Right atrium auricular region (tissue), 2 donors: ENCODE measurements around the gene BMS1. TPM values are rescaled to one million over a fixed set of nuclear protein-coding genes. Genes with fewer than 3 reads are reported as not detected.

Experiments
- DNase-seq: peaks from one replicate; pipeline ENCODE4 v3.0.0-alpha.2; 2019; ENCODE audit warnings: low spot score
- H3K27ac ChIP-seq, 2 donors: fragments of 200-600 bp; sonication (generic); 1 replicate in 1 of 2; 2 replicates in 1 of 2; pipeline ENCODE4 v1.5.1; 2016 to 2019
- H3K27me3 ChIP-seq, 2 donors: fragments of 200-600 bp; sonication (generic); one replicate each; pipeline versions ENCODE4 v1.5.1 to v1.6.0; 2017 to 2019
- H3K36me3 ChIP-seq: fragments of 200-600 bp; sonication (generic); one replicate; pipeline ENCODE4 v1.5.1; 2016
- H3K4me1 ChIP-seq, 2 donors: fragments of 200-600 bp; sonication (generic); one replicate each; pipeline versions ENCODE4 v1.5.1 to v1.6.0; 2017 to 2019
- H3K4me3 ChIP-seq, 2 donors: fragments of 200-600 bp; sonication (generic); 1 replicate in 1 of 2; 2 replicates in 1 of 2; pipeline ENCODE4 v1.5.1; 2017 to 2019; ENCODE audit warnings: mild to moderate bottlenecking in 1 of 2, moderate library complexity in 1 of 2
- H3K9me3 ChIP-seq, 2 donors: fragments of 200-600 bp; sonication (generic); one replicate each; pipeline ENCODE4 v1.5.1; 2019
- total RNA-seq, 2 donors: library from RNA; depleted of rRNA; stranded (reverse); fragments of >200 nt; gene quantifications; one replicate each; pipeline ENCODE4 v1.1.0, GENCODE V29; 2016
- TF ChIP-seq, protein P1 (sequence below), 2 donors: fragments of 200-600 bp; sonication (generic); IDR thresholded peaks; one replicate each; pipeline ENCODE4 v1.5.1; 2019; ENCODE audit warnings: antibody characterized with exemption in 2 of 2

The BMS1 gene
- total RNA-seq, 2 donors from 2014 or later = 10.5 to 11.2 TPM

DNA sequence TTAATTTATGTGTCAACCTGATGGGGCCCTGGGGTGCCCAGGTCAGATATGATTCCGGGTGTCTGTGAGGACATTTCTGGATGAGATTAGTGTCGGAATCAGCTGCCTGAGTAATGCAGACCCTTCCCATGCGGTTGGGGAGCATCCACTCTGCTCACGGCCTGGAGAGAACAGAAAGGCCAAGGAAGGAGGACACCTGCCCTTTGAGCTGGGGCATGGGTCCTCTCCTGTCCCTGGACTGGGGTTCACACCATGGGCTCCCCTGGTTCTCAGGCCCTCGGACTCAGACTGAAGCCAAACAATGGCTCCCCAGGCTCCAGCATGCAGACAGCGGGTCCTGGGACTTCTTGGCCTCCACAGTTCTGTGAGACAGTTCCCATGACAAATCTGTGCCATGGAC lies 94.3 kb downstream of the BMS1 start:
- H3K4me1 ChIP-seq = peaks cover 0 to 10% of the 10 kb centered on the region in 2 donors
- TF ChIP-seq, protein P1, sequence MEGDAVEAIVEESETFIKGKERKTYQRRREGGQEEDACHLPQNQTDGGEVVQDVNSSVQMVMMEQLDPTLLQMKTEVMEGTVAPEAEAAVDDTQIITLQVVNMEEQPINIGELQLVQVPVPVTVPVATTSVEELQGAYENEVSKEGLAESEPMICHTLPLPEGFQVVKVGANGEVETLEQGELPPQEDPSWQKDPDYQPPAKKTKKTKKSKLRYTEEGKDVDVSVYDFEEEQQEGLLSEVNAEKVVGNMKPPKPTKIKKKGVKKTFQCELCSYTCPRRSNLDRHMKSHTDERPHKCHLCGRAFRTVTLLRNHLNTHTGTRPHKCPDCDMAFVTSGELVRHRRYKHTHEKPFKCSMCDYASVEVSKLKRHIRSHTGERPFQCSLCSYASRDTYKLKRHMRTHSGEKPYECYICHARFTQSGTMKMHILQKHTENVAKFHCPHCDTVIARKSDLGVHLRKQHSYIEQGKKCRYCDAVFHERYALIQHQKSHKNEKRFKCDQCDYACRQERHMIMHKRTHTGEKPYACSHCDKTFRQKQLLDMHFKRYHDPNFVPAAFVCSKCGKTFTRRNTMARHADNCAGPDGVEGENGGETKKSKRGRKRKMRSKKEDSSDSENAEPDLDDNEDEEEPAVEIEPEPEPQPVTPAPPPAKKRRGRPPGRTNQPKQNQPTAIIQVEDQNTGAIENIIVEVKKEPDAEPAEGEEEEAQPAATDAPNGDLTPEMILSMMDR (IDR thresholded peaks at IDR 0.05) = no peak
- no peaks in the 10 kb centered on the region for H3K36me3 ChIP-seq
- H3K27ac ChIP-seq = no peak overlapping the region
- H3K27me3 ChIP-seq = no peaks in the 10 kb centered on the region
- peaks cover 0 to 4% of the 10 kb centered on the region in 2 donors for H3K9me3 ChIP-seq
- no peak overlapping the region for H3K4me3 ChIP-seq
- DNase-seq = peak; percentile 44

DNA sequence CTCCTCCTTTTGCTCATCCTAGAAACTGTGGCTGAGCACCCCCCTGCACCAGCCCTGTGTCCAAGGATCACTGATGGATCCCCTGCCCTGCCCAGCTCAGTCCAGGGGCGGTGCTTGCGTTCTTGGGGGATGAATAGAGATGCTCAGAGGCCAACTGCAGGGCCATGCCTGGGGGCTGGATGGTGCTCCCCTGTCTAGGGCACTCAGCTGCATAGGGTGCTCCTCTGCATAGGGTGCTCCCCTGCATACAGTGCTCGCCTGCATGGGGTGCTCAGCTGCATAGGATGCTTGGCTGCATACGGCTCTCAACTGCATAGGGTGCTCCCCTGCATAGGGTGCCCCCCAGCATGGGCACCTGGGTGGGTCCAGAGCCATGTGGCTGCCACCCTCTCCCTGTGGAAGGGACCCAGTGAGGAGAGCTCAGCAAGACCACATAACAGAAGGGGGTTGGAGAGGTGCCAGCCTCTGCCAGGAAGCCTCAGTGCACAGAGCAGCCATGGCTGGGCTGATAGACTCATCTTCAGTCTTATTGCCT lies 95.0 kb downstream of the BMS1 start:
- Histone ChIP-seq H3K27me3 (no peaks in the 10 kb centered on the region), H3K36me3 (no peaks in the 10 kb centered on the region), H3K4me3 (no peak overlapping the region), H3K9me3 (peaks cover 0 to 7% of the 10 kb centered on the region in 2 donors), H3K4me1 (peaks cover 0 to 7% of the 10 kb centered on the region in 2 donors), H3K27ac (no peak overlapping the region)
- TF ChIP-seq, protein P1 (IDR thresholded peaks at IDR 0.05) = no peak
- DNase-seq = peak; percentile 49

DNA sequence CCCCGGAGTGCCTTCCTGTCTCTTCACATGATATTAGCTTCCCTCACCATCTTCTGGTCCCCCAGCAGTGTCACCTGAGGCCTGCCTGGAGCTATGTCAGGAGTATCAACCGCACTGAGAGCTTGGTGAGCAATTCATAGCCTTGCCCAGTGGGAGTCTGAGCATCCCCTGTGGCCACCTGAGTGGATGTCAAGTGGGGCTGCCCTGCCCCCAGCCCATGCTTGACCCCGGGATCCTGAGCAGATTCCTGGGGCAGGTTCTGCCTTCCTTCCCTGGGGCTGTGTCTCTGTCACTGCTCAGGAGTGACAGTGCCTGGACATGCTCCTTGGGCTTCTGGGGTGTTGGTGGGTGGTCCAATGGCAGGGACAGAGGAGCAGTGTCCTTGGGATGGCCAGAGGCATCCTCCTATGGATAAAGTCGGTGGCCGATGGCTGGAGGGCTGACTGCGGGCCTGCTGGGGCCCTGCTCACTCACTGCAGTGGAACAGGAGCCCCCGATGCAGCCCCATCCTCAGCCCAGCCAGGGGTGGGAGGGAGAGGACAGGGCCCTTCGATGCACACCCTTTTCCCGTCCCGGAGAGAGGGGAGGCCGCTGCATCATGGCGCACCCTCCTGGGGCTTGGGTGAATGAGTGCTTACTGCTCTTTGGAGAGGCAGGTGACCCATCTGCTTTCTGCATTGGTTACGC lies 95.7 kb downstream of the BMS1 start:
- H3K36me3 ChIP-seq = no peaks in the 10 kb centered on the region
- TF ChIP-seq, protein P1 (IDR thresholded peaks at IDR 0.05) = no peak
- no peaks in the 10 kb centered on the region for H3K27me3 ChIP-seq
- H3K27ac ChIP-seq = no peak overlapping the region
- peak; percentile 28 for DNase-seq
- H3K4me3 ChIP-seq = no peak overlapping the region
- H3K4me1 ChIP-seq = peaks cover 0 to 7% of the 10 kb centered on the region in 2 donors
- peaks cover 0 to 12% of the 10 kb centered on the region in 2 donors for H3K9me3 ChIP-seq

DNA sequence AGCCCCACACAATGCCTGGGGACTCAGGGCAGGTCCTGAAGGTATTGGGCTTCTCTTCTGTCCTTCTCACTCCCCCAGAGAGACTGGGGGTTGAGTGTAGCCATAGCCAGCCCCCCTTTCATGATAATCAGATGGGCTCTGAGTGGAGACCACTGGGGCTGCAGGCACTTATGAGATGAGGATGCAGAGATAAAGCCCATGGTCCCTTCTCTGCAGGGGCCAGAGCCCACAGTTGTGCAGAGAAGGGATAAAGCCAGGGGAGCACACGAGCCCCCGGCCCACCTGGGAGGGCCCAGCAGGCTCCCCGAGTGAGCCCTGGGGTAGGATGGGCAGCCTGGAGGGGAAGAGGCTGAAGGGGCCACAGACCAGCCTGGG lies 96.2 kb downstream of the BMS1 start:
- no peaks in the 10 kb centered on the region for H3K27me3 ChIP-seq
- H3K4me1 ChIP-seq = peaks cover 0 to 7% of the 10 kb centered on the region in 2 donors
- H3K27ac ChIP-seq = no peak overlapping the region
- no peak for DNase-seq
- no peak overlapping the region for H3K4me3 ChIP-seq
- TF ChIP-seq, protein P1 (IDR thresholded peaks at IDR 0.05) = no peak
- H3K9me3 ChIP-seq = peaks cover 0 to 12% of the 10 kb centered on the region in 2 donors
- no peaks in the 10 kb centered on the region for H3K36me3 ChIP-seq

DNA sequence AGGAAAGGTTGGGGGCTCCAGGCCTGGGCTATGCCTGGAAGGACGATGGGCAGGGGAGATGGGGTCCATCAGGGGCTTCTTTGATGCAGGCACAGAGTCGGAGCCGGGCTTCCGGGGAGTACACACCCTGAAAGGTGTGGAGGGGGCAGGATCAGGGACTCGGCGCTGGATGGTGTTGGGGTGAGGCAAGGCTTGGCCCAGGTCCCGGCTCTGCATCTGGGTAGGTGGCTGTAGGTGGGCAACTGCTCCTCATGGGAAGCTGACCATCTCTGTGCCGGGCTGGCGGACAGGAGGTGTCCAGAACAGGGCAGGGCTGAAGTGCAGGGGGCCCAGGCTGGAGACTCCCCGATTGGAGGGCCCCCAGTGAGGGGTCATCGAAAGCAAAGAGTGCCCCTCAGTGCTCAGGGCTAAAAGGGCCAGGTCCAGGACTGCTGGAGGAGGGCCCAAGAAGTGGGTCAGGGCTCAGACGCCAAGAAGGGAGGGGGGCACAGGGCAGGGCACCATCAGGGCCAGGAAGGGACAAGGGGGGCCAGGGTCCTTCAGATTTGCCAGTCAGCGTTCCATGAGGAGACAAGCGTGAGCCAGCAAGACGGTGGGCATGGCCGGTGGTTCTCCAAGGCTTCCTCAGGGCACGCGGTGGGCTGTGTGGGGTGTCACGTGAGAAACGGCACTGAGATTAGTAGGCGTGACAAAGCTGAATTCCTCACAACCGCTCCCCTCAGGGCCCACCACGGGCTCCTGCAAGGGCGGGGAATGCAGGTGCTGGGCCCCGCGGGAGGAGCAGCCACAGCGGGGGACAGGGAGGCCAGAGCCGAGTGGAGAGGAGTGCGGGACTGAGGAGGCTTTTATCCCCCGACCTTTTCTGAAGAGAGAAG lies 97.0 kb downstream of the BMS1 start:
- TF ChIP-seq, protein P1 (IDR thresholded peaks at IDR 0.05) = no peak
- no peaks in the 10 kb centered on the region for H3K36me3 ChIP-seq
- DNase-seq = peak; percentile 23

More for the DNA sequence above, 97.0 kb downstream of the BMS1 start:
- no peak overlapping the region for H3K4me3 ChIP-seq
- H3K27ac ChIP-seq = no peak overlapping the region
- no peaks in the 10 kb centered on the region for H3K27me3 ChIP-seq
- H3K4me1 ChIP-seq = peaks cover 0 to 7% of the 10 kb centered on the region in 2 donors
- H3K9me3 ChIP-seq = peaks cover 0 to 12% of the 10 kb centered on the region in 2 donors
